Measurements from ENCODE around the gene NACA2.
"Not testable (repeated sequence)": the region's sequence is repeated elsewhere in the genome, so short reads cannot be mapped to it uniquely, and the experiment has no call there.

The NACA2 gene

DNA sequence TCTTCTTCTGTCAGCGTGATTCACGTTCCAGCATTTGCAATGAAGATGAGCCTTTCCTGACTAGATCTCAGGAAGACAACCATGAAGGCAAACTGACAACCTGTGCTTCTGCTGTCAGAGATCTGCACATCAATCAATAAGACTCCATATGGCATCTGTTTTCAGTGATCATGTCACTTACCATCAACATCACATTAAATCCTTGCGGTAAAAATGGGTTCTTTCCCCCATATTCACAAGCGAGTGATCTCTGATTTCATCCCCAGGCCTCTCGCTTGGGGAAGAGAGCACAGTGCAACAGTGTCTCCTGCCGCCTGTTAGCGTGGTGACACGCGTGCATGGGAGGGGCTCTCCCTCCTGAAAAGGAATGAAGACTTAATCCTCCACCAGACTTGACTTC, 11.1 kb downstream of the NACA2 start:
- no peak for DNase-seq (ENCODE audit: low spot score)

DNA sequence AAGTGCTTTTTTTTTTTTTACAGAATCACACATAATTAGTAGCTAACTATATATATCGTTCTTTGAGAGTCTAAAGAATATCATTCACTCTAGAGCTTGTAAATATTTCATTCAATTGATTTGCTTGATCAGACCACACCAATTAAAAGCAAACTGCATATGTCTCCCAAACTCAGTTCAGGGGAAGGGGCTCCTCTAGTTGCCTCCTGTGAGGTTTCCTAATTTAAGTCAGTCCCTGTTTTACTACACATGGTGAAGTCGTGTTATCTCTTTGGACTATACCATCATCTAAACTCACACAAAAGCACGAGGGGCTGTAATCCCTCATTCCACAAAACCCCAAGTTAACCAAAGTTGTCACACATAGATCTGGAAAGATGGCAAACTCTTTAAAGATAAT, 11.7 kb downstream of the NACA2 start:
- TF ChIP-seq, protein P1, sequence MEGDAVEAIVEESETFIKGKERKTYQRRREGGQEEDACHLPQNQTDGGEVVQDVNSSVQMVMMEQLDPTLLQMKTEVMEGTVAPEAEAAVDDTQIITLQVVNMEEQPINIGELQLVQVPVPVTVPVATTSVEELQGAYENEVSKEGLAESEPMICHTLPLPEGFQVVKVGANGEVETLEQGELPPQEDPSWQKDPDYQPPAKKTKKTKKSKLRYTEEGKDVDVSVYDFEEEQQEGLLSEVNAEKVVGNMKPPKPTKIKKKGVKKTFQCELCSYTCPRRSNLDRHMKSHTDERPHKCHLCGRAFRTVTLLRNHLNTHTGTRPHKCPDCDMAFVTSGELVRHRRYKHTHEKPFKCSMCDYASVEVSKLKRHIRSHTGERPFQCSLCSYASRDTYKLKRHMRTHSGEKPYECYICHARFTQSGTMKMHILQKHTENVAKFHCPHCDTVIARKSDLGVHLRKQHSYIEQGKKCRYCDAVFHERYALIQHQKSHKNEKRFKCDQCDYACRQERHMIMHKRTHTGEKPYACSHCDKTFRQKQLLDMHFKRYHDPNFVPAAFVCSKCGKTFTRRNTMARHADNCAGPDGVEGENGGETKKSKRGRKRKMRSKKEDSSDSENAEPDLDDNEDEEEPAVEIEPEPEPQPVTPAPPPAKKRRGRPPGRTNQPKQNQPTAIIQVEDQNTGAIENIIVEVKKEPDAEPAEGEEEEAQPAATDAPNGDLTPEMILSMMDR (IDR thresholded peaks at IDR 0.05; ENCODE audit: extremely low read depth, missing control alignments) = no peak
- no peak for DNase-seq (ENCODE audit: low spot score)

More for the DNA sequence above, 11.1 kb downstream of the NACA2 start:
- TF ChIP-seq, protein P1 (IDR thresholded peaks at IDR 0.05; ENCODE audit: extremely low read depth, missing control alignments) = no peak

DNA sequence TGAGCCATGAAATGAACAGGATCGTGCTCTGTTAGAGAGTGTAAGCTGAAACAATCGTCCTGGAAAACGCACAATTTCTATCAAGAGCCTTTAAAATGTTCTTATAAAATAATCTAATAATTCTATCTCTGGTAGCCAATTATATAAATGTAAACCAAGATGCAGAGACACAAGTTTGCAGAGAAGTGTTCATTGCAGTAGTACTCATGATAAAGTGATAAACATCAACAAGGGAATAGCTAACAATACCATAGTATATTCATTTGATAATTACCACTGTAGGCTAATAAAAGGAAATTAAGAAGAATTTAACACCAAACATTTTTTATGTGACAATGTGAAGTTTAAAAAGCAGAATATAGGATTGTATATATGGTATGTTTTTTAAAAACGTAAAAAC, 12.4 kb downstream of the NACA2 start:
- no peak for DNase-seq (ENCODE audit: low spot score)
- TF ChIP-seq, protein P1 (IDR thresholded peaks at IDR 0.05; ENCODE audit: extremely low read depth, missing control alignments) = no peak

DNA sequence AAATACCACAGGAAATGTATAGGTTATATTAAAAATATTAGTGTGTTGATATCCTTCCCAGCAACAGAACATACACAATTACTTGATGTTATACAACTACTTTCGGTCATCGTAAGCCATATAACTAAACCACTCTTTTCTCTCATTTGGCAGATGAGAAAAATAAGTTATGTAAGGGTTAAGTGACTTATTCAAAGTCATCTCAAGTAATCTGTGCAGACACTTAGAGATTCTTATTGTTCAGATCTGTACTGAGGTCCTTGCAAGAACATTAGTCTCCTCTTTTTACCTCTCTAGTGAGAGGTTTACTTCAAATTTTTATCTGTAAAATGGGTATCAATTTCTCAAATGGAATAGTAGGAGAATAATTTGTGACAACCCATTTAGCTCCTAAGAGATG, 15.0 kb downstream of the NACA2 start:
- DNase-seq (ENCODE audit: low spot score) = no peak
- TF ChIP-seq, protein P1 (IDR thresholded peaks at IDR 0.05; ENCODE audit: extremely low read depth, missing control alignments) = no peak

DNA sequence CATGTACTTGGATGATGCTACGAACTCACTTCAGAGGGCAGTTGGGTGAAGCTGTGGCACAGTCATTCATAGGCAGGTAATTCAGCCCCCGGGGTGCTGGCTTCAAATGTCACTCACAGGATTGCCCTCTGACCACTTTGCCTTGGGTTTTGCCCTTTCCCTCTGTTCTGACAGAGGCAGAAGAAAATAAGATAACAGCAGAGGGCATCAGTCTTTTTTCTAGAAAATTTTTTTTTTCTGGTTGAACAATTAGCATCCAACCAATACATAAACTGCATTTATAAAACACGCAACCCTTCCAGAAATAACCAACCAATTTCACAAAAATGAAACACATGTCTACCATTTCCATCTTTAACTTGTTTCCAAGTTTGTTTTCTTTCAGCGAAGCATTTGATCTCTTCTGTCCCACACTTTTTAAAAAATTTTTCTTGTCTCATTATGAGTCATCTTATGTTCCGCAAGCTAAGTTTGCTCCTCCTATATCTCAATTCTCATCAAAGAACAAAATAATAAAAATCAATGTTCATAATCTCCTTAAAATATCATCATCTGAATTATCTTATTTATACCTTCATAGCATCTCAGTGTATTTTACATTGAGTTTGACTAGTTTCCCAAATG, 15.6 kb downstream of the NACA2 start:
- TF ChIP-seq, protein P1 (IDR thresholded peaks at IDR 0.05; ENCODE audit: extremely low read depth, missing control alignments) = no peak
- no peak for DNase-seq (ENCODE audit: low spot score)

DNA sequence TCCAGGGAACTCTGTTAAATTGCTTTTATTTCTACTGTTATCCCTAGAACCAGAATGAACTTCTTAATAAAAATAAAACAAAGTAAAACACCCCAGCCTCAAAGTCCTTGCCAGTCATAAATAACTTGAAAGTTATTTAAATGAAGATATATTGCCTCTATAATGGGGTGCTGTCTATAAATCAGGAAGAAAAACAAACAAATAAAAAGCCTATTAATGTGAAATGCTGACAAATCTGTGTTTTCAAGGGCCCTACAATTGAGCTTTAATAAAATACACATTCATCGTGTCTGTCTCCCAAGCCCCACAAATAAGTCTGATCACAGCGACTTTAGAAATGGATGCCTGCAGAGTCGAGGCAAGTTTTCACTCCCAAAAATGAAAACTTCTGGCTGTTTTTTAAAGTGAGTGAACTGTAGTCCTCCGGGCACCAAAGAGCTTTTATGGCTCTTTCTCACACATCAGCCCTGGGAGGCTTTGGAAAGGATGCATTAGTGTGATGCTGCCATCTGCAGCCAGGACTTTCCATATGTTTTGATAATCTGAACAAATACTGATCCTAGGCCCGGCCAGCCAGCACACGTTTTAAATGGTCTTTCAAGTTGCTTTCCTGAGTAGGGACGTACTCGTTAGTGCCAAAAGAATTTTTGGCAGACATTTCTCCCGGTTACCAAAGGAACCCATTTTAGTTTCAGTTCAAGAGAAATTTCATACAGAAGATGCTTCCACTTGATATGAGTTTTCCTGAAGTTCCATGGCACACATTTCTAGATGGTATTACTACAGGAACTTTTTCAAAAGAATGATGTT, 16.3 kb downstream of the NACA2 start:
- TF ChIP-seq, protein P1 (IDR thresholded peaks at IDR 0.05; ENCODE audit: extremely low read depth, missing control alignments) = no peak

DNA sequence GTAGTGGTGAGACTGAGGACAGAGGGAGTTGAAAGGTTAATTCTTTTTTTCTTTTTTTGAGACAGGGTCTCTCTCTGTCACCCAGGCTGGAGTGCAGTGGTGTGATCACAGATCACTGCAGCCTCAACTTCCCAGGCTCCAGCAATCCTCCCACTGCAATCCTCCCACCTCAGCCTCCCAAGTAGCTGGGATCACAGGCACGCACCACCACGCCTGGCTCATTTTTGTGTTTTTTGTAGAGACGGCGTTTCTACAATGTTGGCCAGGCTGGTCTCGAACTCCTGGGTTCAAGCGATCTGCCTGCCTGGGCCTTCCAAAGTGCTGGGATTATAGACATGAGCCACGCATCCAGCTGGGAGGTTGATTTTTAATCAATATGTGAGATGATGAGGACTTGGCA, 18.5 kb downstream of the NACA2 start:
- not testable (repeated sequence) for DNase-seq (ENCODE audit: low spot score)

More for the DNA sequence above, 16.3 kb downstream of the NACA2 start:
- no peak for DNase-seq (ENCODE audit: low spot score)

Data from GM20000 (cell line).